Measurements from ENCODE around the gene MGMT. TPM values are rescaled to one million over a fixed set of nuclear protein-coding genes. Genes with fewer than 3 reads are reported as not detected.

Gene MGMT
- total RNA-seq, 1 donor from 2014 or later: 7.7 TPM

GRCh38 chr10:129792141-129792540 is 325.1 kb downstream of the MGMT start:
- no peak for DNase-seq (ENCODE audit: low read depth in 2 of 2)

DNA sequence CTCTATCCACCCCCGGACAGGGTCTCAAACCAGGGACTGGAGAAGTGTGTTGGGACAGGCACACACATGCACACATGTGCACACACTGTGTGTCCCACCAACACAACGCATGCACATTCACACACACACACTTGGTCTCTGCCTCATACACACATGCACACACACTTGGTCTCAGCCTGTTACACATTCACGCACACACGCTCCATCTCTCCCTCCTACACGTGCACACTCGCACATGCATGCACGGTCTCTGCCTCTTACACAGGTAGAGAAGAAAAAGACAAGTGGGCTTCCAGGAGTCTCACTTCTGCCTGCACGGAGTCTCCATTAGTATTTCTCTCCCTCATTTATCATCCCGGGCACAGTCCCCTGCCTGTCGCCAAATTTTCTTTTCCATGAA is 325.8 kb downstream of the MGMT start:
- no peak for DNase-seq (ENCODE audit: low read depth in 2 of 2)

GRCh38 chr10:129793479-129793878 is 326.4 kb downstream of the MGMT start:
- no peak for DNase-seq (ENCODE audit: low read depth in 2 of 2)

- DNase-seq (ENCODE audit: low read depth in 2 of 2): no peak
Observed at GRCh38 chr10:129793996-129794395, 327.0 kb downstream of the MGMT start.

- DNase-seq (ENCODE audit: low read depth in 2 of 2): no peak
Observed at GRCh38 chr10:129796710-129797420, 329.8 kb downstream of the MGMT start.

DNA sequence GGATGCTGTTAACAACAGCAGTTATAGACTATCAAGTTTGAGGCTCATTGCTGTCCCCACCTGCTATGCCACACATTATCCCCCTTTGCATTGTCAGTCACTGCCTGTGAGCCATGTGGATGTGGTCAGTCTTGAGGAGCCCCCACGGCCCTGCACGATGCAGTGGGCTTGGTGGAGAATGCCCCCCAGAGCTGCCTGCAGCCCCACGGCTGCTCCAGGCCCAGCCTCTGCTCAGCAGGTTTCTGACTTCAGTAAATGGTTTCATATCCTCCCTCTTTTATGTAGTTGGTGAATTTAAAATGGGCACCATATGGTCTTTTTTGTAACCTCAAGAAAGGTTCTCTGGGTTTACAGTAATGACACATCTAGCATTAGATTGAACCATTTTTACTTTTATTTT is 332.9 kb downstream of the MGMT start:
- DNase-seq (ENCODE audit: low read depth in 2 of 2): no peak

GRCh38 chr10:129800796-129801340 is 333.8 kb downstream of the MGMT start:
- DNase-seq (ENCODE audit: low read depth in 2 of 2): no peak

- no peak for DNase-seq (ENCODE audit: low read depth in 2 of 2)
Observed at GRCh38 chr10:129807211-129807610, 340.2 kb downstream of the MGMT start.

DNA sequence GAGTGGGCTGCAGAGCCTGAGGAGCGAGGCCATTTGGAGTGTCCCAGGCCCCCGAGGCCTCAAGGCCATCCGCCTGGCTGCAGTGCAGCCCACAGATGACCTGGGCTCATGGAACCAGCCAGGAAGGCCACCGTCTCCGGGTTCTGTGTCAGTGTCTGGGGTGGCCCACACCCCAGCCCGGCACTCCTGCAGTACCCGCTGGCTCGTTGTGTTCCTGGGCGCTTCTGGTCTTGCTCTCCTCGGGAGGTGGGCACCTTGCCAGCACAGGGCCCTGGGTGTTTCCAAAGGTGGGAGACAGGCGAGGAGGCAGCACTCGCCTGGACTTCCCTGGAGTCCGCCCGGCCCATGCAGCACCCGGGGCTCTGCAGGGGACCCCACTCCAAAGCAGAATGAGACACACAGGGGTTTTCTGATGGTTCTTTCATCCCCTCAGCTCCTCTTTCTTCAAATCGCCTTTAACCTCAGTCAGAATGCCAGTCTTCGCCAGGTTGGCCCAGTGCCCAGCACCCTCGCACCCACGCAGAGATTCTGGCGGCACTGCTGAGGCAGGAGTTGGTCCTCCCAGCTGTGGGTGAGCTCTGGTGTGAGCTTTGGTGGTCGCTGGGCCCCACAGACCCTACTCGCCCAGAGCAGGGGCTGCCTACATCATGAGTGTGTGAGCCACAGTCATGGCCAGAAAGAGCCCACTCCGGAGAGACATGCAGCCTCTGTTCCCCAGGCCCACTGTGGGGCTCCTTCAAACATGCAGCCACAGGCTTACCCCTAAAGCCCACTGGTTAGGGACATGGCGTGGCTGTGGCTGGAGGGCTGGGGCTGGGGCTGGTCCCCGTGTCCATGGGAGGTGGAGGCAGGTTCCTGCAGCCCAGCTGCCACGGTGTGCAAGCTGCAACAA is 341.3 kb downstream of the MGMT start:
- no peak for DNase-seq (ENCODE audit: low read depth in 2 of 2)

- DNase-seq (ENCODE audit: low read depth in 2 of 2): no peak
Observed at GRCh38 chr10:129809431-129809830, 342.4 kb downstream of the MGMT start.

DNA sequence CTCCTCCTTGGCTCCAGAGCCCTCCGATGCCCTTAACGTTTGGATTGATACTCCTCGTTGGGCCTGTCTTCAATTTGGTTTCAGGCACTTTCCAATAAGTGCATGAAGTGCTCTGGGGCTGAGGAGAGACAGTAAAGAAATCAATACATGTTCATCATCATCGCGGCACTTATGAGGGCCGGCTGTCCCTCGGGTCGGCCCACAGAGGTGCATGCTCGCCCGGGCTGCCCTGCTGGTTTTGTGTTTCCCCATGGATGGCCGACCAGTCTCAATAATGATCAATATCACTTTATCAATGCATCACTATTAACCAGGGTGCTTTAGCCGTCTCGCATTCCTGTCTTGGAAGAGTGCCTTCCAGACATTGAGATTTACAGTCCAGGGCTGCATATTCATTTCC is 342.8 kb downstream of the MGMT start:
- DNase-seq (ENCODE audit: low read depth in 2 of 2): no peak

DNA sequence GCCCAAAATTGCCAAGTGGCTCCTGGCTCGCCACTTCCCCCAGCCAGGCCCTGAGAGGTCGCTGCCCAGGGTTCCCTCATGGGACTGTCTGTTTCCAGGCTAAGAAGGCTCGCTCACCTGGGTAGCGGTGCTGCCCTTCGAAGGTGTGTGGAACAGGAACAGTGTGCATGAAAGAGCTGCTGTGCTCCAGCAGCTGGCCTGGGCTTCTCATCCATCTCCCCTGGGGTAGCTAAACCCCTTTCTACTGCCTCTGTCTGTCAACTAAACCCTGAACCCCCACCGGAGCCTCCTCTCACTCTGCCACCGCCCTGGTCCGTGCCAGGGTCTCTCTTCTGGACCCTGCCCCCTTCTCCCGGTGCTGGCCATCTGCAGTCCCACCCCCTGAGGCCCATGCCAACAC is 344.2 kb downstream of the MGMT start:
- DNase-seq (ENCODE audit: low read depth in 2 of 2): no peak

DNA sequence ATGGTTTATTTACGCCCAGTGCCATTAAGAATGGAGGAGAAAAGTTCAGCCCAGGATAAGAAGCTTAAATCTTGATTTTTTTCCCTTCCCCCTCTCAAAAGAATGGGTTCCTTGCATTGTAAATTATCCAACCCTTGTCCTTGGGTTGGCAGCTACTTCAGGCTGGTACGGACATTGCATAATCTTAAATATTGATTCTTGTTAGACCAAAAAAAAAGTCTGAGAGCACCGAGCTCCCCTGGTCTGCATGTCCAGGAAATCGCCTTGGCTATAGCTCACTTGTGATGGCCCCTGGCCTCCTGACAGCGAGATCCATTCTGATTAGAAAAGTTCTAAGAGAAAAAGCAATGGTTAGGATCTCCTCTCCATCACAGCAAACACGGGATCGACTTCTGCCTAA is 345.4 kb downstream of the MGMT start:
- no peak for DNase-seq (ENCODE audit: low read depth in 2 of 2)

DNA sequence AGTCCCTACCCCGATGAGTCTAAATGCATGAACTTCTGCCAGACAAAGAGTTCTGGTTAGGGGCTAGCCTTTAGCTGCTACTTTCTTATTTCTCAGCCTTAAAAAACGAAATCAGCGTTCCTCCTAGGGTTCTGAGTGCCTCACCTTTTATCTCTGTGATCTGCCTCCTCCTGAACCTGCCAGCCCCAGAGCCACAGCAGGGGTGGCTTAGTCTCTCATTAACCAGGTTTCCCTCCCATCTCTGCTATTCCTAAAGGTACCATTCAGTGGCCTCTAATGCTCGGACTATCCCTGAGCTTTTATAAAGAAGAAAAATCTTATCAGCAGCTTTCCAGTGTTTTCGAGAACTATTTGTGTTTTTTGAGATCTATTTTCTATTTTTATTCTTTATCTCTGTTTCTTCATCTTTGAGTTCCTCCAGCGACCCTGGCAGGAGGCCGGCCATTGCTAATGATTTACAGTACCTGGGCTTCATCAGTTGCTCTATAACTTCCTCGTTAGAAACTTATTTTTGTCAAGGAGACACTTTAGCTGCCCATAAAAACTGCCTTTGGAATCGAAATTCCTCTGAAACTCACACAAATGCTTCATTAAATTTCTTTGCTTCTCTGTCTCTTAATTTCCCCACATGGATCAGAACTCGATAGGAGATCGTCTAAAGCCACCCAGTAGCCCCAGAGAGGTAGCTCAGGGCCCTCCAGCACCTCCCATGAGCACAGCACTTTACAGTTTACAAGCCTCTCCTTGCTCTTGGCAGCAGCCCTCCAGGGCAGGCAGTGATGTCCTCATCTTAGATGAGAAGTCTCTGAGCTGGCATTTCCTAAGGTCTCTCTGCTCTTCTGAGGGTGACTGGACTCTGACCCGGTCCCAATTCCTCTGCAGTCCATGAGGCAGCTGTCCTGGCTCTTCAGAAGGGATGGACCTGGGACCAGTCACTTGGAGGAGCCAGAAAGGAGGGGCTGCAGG is 347.9 kb downstream of the MGMT start:
- DNase-seq (ENCODE audit: low read depth in 2 of 2): no peak

GRCh38 chr10:129815898-129816655 is 349.0 kb downstream of the MGMT start:
- no peak for DNase-seq (ENCODE audit: low read depth in 2 of 2)

DNA sequence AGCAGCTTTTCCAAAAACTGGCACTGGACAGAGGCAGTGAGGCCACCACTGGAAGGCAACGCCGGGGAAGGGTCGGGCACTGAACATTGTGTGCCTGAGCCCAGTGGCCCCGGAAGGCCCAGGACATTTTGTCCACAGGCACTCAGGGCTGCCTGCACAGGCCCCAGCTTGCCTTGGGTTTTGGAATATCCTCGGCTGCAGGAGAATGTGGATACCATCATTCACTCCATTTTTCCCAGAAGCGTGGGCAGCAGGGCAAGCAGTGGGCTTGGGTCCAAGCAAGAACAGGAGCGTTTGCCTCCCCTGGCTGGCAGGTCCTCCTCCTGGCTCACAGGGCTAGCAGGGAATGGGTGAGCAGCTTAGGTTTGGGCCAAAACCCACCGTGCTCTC is 349.6 kb downstream of the MGMT start:
- DNase-seq (ENCODE audit: low read depth in 2 of 2): no peak

Data from lung microvascular endothelial cell (primary cell).